CD4-positive, alpha-beta T cell treated with Interleukin-10 for 1 hour (primary cell): ENCODE results near the gene RGS7.
"Not testable (repeated sequence)": the region's sequence is repeated elsewhere in the genome, so short reads cannot be mapped to it uniquely, and the experiment has no call there.

Experiments used
- DNase-seq: peaks from one replicate; pipeline ENCODE4 v3.0.0-alpha.2; 2020

The RGS7 gene

GRCh38 chr1:241270016-241270415, 87.0 kb downstream of the RGS7 start:
- no peak for DNase-seq

- no peak for DNase-seq
Observed at GRCh38 chr1:241269116-241269515, 87.9 kb downstream of the RGS7 start.

DNA sequence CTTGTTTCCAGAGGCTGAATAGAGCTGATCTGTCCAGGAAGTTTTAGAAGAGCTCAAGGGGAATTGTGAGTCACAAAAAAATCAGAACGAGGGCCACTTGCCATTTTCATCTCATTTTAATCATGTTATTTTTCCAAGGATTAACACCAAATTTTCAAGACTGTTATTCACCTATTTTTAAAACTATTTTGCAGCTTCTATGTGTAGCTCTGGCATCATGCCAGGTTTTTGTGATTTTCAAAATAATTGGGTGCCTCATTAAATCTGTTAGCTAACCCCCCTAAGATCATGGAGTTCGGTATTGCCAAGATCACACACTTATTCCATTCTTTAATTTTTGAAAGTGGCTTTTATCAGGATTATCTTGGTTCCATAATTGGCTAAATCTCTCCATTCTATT, 90.9 kb downstream of the RGS7 start:
- DNase-seq, result no peak

- DNase-seq, result no peak
Observed at GRCh38 chr1:241265428-241265827, 91.6 kb downstream of the RGS7 start.

DNA sequence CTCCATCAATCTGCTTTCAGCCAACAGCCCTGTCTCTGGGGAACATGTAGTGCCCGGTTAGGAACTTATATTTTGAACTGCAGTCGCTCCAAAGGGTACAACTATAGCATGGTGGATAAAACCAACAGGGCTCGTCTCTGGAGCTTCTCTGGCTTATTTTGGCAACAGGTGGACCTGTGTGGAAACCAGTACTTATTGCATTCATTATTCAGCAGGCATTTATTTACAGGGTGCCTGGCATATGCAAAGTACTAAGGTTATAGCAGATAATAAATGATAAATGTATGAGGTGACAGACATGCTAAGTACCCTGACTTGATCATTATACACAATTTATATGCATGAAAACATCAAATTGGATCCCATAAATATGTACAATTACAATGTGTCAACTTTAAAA, 93.7 kb downstream of the RGS7 start:
- no peak for DNase-seq

DNA sequence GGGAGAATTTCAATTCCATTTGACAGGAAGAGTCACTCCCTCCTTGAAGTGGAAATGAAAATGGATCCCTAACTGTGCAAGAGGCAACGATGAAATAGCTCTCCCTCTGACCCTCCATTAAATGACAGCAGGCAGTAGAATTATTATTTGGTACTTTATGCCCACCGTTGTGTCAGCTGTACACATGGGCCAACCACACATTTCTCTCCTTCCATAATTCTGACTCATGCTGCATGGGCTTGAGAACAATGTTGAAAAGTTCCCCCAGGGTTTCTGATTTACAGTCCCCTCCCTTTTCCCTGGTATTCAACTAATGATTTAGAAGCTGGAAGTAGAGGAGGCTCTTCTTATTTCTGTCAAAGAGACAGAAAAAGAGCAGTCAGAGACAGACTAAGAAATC, 103.5 kb downstream of the RGS7 start:
- DNase-seq, result no peak

DNA sequence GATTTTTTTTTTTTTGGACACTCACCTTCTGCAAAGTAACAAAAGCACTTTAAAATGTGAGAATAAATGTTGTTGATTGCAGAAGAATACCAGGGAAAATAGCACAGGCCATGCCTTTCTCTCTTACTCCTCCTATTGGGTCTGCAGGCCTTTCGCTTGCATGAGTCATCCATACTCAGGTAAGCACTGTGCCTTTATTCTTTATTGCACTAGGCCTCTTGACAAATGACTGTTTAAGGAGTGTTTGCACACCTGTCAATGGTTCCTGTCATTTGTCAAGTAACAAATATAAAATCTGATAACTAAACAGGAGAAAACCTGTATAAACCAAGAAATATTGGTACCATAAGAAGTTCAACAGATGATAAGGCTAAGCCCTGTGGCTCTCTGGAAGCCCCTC, 106.5 kb downstream of the RGS7 start:
- DNase-seq, result no peak

DNA sequence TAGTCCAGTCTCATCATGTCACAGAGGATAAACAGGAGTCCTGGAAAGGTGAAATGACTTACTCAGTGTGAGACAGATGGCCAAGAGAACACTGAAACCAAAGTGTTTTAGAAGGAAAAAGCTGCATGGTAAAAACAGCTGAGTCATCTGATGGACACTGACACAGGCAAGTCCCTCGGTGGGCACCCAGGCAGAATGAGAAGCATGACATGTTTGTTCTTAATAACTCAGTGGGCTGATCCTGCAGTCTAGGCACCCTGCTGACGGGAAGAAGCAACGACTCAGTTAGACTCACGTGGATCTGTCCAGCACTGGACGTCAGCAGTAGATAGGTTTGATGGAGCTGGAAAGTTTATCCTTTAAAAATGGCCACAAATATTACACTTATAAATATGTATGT, 116.9 kb downstream of the RGS7 start:
- DNase-seq, result no peak

DNA sequence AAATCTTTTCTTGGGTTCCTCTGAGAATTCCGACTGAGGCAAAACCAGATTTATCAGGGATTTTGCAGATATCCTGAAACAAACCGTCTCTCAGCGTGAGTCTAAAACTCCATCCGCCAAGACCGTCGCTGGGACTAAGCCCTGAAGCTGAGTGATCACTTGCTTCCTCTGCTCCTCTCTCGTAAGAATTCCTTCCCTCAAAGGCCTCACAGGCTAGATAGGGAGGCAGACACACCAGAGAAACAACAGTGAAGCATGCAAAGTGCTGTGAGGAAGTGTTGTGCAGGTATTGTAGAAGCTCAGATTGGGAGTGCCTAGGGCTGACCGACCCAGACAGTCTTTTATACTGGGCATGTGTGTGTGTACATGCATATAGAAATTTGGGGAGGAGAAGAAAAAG, 119.1 kb downstream of the RGS7 start:
- DNase-seq, result no peak

GRCh38 chr1:241235256-241235897, 121.6 kb downstream of the RGS7 start:
- DNase-seq, result no peak

DNA sequence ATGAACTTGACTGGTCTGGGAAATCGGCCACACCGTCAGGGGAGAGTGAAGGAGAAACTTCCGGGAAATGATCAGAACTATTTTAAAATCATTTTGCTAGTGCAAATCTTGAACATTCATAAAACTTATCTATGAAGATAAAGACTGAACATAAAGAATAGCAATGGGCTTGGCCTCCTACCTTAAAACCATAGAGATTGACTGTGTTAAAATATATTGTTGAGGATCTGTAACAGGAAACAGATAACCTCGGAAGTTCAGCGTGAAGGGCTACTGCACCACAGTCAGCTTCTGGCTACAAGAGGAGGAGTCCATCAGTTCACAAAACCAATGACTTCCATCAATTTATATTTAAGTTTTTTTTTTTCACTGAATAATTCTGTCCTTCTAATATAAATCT, 127.3 kb downstream of the RGS7 start:
- no peak for DNase-seq

GRCh38 chr1:241229216-241229615, 127.8 kb downstream of the RGS7 start:
- no peak for DNase-seq

DNA sequence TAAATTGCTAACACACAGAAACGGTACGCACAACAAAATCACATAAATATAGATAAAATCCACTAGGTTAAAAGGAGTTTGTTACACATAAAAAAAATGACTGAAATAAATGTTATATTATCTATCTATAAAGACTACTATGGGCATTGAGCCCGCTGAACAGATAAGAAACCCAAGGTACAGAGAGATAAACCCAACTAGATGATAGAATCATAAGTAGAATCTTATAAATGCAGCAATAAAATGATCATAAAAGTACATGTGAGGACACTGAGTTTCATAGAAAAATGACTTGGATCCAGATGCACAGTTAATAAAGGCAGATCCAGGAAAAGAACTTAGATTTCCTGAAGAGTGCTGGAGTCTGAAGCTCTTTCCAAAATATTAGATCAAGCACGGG, 128.7 kb downstream of the RGS7 start:
- no peak for DNase-seq

- DNase-seq, result no peak
Observed at GRCh38 chr1:241225741-241226140, 131.3 kb downstream of the RGS7 start.

- not testable (repeated sequence) for DNase-seq
Observed at GRCh38 chr1:241224189-241224588, 132.8 kb downstream of the RGS7 start.

DNA sequence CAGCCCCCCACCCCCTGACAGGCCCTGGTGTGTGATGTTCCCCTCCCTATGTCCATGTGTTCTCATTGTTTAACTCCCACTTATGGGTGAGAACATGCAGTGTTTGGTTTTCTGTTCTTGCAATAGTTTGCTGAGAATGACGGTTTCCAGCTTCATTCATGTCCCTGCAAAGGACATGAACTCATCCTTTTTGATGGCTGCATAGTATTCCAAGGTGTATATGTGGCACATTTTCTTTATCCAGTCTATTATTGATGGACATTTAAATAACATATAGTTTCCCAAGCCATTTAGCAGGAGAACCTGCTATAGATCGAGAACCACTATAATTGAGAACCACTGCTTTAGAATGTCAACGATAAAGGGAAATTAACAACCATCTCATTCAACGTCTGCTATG, 134.2 kb downstream of the RGS7 start:
- DNase-seq, result not testable (repeated sequence)

- DNase-seq, result no peak
Observed at GRCh38 chr1:241221319-241221718, 135.7 kb downstream of the RGS7 start.

- DNase-seq, result not testable (repeated sequence)
Observed at GRCh38 chr1:241220913-241221312, 136.1 kb downstream of the RGS7 start.

DNA sequence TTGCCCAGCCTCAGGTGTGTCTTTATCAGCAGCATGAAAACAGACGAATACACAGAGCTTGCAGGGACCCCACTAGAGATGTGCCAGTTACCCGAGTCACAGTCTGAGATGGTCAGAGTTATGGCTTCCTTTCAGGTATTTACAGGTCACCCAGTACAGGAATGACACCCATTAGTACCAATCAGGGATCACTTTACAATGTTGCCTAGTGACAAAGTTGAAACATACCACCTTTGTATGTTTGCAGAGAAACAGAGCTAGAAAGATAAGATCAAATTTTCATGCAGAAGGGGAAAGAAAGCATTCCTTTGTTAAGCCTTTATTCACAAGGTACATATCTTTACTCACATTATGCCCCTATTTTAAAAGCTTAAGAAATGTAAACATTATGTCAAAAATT, 137.6 kb downstream of the RGS7 start:
- DNase-seq, result no peak

GRCh38 chr1:241217516-241217915, 139.5 kb downstream of the RGS7 start:
- DNase-seq, result no peak

DNA sequence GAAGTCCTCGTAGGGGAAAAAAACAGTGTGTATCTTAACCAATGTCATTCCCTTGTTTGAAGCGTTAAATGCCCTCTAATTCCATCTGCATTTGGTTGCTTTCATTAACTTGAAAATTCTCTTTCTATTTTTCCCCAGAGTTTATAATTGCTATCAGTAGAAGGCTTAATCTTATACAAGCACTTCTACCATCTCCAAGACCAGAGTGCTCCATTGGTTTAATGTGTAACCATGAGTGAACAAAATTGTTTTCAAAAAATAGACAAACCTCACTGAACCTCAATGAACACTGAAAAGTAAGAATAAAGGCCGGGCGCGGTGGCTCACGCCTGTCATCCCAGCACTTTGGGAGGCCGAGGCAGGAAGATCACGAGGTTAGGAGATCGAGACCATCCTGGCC, 141.3 kb downstream of the RGS7 start:
- no peak for DNase-seq

DNA sequence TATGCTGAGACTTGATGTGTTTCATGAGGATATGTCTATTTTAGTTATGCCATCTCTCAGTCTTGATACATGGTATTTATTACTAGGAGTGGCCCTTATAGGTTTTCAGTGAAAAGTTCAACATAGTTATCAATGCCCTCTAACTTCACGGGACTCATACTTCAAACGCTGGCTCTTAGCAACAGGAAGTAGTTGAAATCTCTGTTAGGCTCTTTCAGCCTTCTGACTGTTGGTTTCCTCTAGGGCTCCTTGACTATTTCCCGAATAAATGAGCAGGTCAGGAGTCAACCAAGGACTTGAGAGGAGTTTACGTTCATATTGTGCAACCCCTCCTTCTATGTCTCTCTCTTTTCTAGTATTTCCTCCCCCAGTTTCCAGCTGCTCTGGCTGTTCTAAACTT, 141.8 kb downstream of the RGS7 start:
- no peak for DNase-seq

- no peak for DNase-seq
Observed at GRCh38 chr1:241213139-241213538, 143.9 kb downstream of the RGS7 start.

- no peak for DNase-seq
Observed at GRCh38 chr1:241212628-241213027, 144.4 kb downstream of the RGS7 start.

- no peak for DNase-seq
Observed at GRCh38 chr1:241208910-241209379, 148.1 kb downstream of the RGS7 start.

GRCh38 chr1:241203817-241204216, 153.2 kb downstream of the RGS7 start:
- DNase-seq, result no peak
